Testis (tissue), 3 donors: Measurements from ENCODE around the gene APC2. TPM values are rescaled to one million over a fixed set of nuclear protein-coding genes. Genes with fewer than 3 reads are reported as not detected.

Experiments
- DNase-seq: peaks from one replicate; pipeline ENCODE4 v3.0.0-alpha.2; 2019
- H3K27ac ChIP-seq, 2 donors: fragments of 200-600 bp; sonication (generic); one replicate each; pipeline ENCODE4 v1.5.1; 2019
- H3K27me3 ChIP-seq: fragments of 200-600 bp; sonication (generic); one replicate; pipeline ENCODE4 v1.5.1; 2019
- H3K36me3 ChIP-seq: fragments of 200-600 bp; sonication (generic); one replicate; pipeline ENCODE4 v1.5.1; 2017; ENCODE audit warnings: low read depth; ENCODE audit errors: missing control alignments
- H3K4me1 ChIP-seq: fragments of 200-600 bp; sonication (generic); one replicate; pipeline ENCODE4 v1.5.1; 2019
- H3K4me3 ChIP-seq, 2 donors: fragments of 200-600 bp; sonication (generic); one replicate each; pipeline ENCODE4 v1.5.1; 2017 to 2019
- H3K9me3 ChIP-seq: fragments of 200-600 bp; sonication (generic); one replicate; pipeline ENCODE4 v1.5.1; 2017
- POLR2A ChIP-seq: fragments of 450-650 bp; IDR thresholded peaks from one replicate; pipeline ENCODE4 v1.6.1; 2017; ENCODE audit warnings: antibody characterized with exemption, mild to moderate bottlenecking, moderate library complexity
- WGBS, 2 donors: methylation state at CpG; one replicate each; pipeline ENCODE4 v1.1.5; 2018; 5-methylcytosine and 5-hydroxymethylcytosine counted together
- intact Hi-C: fragments of 100-400 bp; cut with DNase I; formaldehyde crosslinking; loops from one replicate; pipeline ENCODE4 v1.15.1; 2023; ENCODE audit warnings: low total_unique reads
- polyA plus RNA-seq: library from polyadenylated mRNA; stranded (reverse); fragments of 350-450 nt; fragmentation: Illumina TruSeq; extraction: RNeasy Lipid Tissue Mini Kit (QIAGEN cat#74804); gene quantifications from one replicate; pipeline ENCODE4 v1.2.3, GENCODE V29; 2014; ENCODE audit warnings: low read depth, low replicate concordance; ENCODE audit not compliant: insufficient read depth
- total RNA-seq, 2 donors: library from RNA; depleted of rRNA; stranded (reverse); fragments of >200 nt; gene quantifications; one replicate each; pipeline ENCODE4 v1.2.3, GENCODE V29; 2016
- TF ChIP-seq, protein P1 (sequence below), 3 experiments: fragments of 450-650 bp in 2 of 3; fragments of 200-600 bp in 1 of 3; sonication (generic) in 1 of 3; IDR thresholded peaks; one replicate each; pipeline ENCODE4 v1.5.1; 2016 to 2019; ENCODE audit warnings: antibody characterized with exemption in 3 of 3, mild to moderate bottlenecking in 2 of 3, moderate library complexity in 1 of 3

The APC2 gene
- total and polyA plus RNA-seq, 3 donors from 2014 or later = 2.8 to 5.9 (median 4.6) TPM

DNA sequence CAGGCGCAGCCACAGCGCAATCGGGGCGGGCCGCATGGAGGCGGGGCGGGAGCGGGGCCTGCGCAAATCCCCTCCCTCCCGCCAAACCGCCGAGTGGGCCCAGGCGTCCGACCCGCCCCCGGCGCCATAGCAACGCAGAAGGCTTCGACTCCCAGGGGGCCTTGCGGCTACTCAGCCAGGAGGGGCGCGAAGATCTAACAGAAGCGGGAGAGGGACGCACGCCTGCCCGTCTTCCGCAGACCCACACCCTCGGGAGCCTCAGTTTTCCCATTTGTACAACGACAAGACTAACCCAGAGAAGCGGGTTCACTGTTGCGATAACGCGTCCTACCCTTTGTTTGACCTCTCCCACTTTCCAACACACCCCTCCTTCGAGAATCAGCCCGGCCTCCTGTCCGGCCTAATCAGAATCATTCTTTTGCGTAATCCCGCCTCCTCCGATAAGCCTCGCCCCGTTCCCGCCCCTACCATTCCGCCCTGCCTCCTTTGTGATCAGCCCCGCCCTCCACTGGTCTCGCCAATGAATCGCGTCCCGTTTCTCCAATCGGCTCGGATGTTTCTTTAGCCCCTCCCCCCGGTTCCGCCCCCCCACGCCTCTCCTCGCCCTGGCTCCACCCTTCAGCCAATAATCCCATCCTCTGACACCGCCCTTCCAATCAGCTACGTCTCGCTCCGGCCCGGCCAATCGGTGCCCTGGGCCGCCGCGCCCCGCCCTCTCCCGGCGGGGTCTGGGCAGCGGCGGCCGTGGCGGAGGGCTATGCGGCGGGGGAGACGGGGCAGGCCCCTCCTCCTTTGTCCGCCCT lies 40.6 kb downstream of the APC2 start, which contains the start of gene PCSK4:
TSS of gene PCSK4 (minus strand) at position 40 of the 803 bp plus-strand sequence. CDS start at position 36, 4 bp downstream.
- WGBS, 2 donors = 1% methylated on average over 40 to 73 of the region's 74 CpGs

GRCh38 chr19:1491114-1491848 lies 41.4 kb downstream of the APC2 start, which contains the start of gene REEP6:
REEP6 (plus strand) TSS chr19:1491181; CDS start chr19:1491270, 89 bp downstream.
- Histone ChIP-seq H3K27me3 (no peaks in the 10 kb centered on the region), H3K27ac (peak within 1 kb of the TSS; percentile 32 to 85), H3K9me3 (no peaks in the 10 kb centered on the region), H3K4me1 (peaks cover 27% of the 10 kb centered on the region), H3K4me3 (peak within 1 kb of the TSS; percentile 67 to 71), H3K36me3 (no peaks in the 10 kb centered on the region)
- WGBS, 2 donors = 2 to 3% methylated on average over 55 to 69 of the region's 73 CpGs
- TF ChIP-seq POLR2A = no peak
- TF ChIP-seq, protein P1, sequence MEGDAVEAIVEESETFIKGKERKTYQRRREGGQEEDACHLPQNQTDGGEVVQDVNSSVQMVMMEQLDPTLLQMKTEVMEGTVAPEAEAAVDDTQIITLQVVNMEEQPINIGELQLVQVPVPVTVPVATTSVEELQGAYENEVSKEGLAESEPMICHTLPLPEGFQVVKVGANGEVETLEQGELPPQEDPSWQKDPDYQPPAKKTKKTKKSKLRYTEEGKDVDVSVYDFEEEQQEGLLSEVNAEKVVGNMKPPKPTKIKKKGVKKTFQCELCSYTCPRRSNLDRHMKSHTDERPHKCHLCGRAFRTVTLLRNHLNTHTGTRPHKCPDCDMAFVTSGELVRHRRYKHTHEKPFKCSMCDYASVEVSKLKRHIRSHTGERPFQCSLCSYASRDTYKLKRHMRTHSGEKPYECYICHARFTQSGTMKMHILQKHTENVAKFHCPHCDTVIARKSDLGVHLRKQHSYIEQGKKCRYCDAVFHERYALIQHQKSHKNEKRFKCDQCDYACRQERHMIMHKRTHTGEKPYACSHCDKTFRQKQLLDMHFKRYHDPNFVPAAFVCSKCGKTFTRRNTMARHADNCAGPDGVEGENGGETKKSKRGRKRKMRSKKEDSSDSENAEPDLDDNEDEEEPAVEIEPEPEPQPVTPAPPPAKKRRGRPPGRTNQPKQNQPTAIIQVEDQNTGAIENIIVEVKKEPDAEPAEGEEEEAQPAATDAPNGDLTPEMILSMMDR (IDR thresholded peaks at IDR 0.05) = peak in 1 of 3 experiments; percentile 0
- no peak for DNase-seq
- intact Hi-C loops = no loop called here

More for the DNA sequence above, 40.6 kb downstream of the APC2 start, which contains the start of gene PCSK4:
- Histone ChIP-seq H3K4me1 (peaks cover 20% of the 10 kb centered on the region), H3K36me3 (no peaks in the 10 kb centered on the region), H3K27me3 (no peaks in the 10 kb centered on the region), H3K9me3 (no peaks in the 10 kb centered on the region), H3K4me3 (peak within 1 kb of the TSS; percentile 67 to 71), H3K27ac (peak within 1 kb of the TSS; percentile 32 to 85)
- intact Hi-C loops = no loop called here
- TF ChIP-seq, protein P1 (IDR thresholded peaks at IDR 0.05) = peak in 2 of 3 experiments; percentile 27 to 29
- TF ChIP-seq POLR2A = no peak
- peak; percentile 99 for DNase-seq

DNA sequence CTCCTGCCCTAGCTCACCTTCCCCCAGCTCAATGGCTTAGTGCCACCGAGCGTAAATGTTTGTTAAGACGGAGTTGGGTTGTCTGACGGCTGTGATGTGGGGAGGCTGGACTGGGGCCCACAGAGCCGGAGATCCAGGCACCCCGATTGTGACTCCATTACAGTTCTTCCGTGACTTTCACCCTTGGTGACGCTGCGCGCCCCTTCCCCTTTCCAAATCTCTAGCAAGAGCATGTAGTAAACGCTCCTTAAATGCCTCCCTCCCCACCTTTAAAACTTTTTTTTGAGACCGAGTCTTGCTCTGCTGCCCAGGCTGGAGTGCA lies 41.9 kb downstream of the APC2 start:
- Histone ChIP-seq H3K4me3 (peak overlapping the region; percentile 67 to 71), H3K27ac (peak overlapping the region in 1 of 2 donors; percentile 48), H3K36me3 (no peaks in the 10 kb centered on the region), H3K27me3 (no peaks in the 10 kb centered on the region), H3K4me1 (peaks cover 27% of the 10 kb centered on the region), H3K9me3 (no peaks in the 10 kb centered on the region)
- intact Hi-C loops = no loop called here
- DNase-seq = no peak
- WGBS, 2 donors = 27 to 47% methylated on average over 10 to 12 of the region's 12 CpGs
- TF ChIP-seq, protein P1 (IDR thresholded peaks at IDR 0.05) = no peak
- no peak for TF ChIP-seq POLR2A

DNA sequence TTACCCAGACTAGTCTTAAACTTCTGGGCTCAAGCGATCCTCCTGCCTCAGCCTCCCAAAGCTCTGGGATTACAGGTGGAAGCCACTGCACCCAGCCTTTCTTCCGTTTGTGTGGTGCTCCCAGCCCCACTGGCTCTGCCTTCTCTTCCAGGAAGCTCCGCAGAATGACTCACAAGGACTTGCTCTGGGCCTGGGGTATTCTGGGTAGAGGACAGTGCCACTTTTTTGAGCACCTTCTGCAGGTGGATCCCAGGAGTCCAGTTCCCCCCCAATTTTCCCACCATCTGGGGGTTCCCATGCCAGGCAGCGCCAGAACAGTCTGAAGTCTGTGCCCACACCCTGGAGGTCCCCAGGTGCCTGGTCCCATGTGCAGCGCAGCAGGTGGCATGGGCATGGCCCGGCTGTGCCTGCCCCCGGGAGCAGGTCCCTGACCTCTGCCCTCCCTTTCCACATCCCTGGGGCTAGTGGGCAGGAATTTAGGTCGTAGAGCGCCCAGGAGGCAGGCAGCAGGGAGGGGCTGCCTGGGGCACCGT lies 42.6 kb downstream of the APC2 start:
- 54 to 59% methylated on average over 4 to 10 of the region's 10 CpGs for WGBS, 2 donors
- no peaks in the 10 kb centered on the region for H3K9me3 ChIP-seq

More for the DNA sequence above, 42.6 kb downstream of the APC2 start:
- TF ChIP-seq, protein P1 (IDR thresholded peaks at IDR 0.05) = no peak
- TF ChIP-seq POLR2A = no peak
- Histone ChIP-seq H3K27ac (peak overlapping the region in 1 of 2 donors; percentile 48), H3K27me3 (no peaks in the 10 kb centered on the region), H3K4me1 (peaks cover 33% of the 10 kb centered on the region), H3K36me3 (no peaks in the 10 kb centered on the region), H3K4me3 (peak overlapping the region; percentile 67 to 71)
- DNase-seq = no peak
- intact Hi-C loops = no loop called here
